Upper lobe of right lung (tissue), 1 donor: Measurements from ENCODE around the gene CMSS1. TPM values are rescaled to one million over a fixed set of nuclear protein-coding genes. Genes with fewer than 3 reads are reported as not detected.

Source experiments
- ATAC-seq: fragments of 200-7000 bp; cut with Tn5 transposase; one replicate; pipeline ENCODE4 v1.9.1; 2020; ENCODE audit warnings: mild to moderate bottlenecking, moderate library complexity
- DNase-seq: peaks from one replicate; pipeline ENCODE4 v3.0.0-alpha.2; 2020
- H3K27ac ChIP-seq: fragments of 200-600 bp; one replicate; pipeline ENCODE4 v1.8.0; 2022
- H3K27me3 ChIP-seq: fragments of 200-600 bp; one replicate; pipeline ENCODE4 v1.8.0; 2022; ENCODE audit warnings: mild to moderate bottlenecking
- H3K36me3 ChIP-seq: fragments of 200-600 bp; one replicate; pipeline ENCODE4 v1.8.0; 2022
- H3K4me1 ChIP-seq: fragments of 200-600 bp; one replicate; pipeline ENCODE4 v1.8.0; 2022
- H3K4me3 ChIP-seq: fragments of 200-600 bp; one replicate; pipeline ENCODE4 v1.8.0; 2022; ENCODE audit warnings: mild to moderate bottlenecking
- H3K9me3 ChIP-seq: fragments of 200-600 bp; one replicate; pipeline ENCODE4 v1.8.0; 2022
- intact Hi-C: fragments of 100-400 bp; cut with DNase I; formaldehyde crosslinking; loops from one replicate; pipeline ENCODE4 v1.11.0; 2022
- microRNA-seq: library from miRNA; unstranded; fragments of <30 nt; microRNA quantifications from one replicate; pipeline ENCODE4 v1.2.0, GENCODE V29; 2020; ENCODE audit warnings: borderline microRNAs expressed
- total RNA-seq: library from RNA; stranded (reverse); fragmentation: NEBNext Ultra II Directional; extraction: Animal tissue kit (Norgen Biotek cat#: 25700); gene quantifications from one replicate; pipeline ENCODE4 v1.2.1, GENCODE V29; 2021
- TF ChIP-seq, protein P1 (sequence below): fragments of 200-600 bp; IDR thresholded peaks from one replicate; pipeline ENCODE4 v1.8.0; 2022; ENCODE audit warnings: antibody characterized with exemption
- donor health status: DM: no; HTN: yes; CAD: no; lungs with severe emphysema.

CMSS1 gene
- total RNA-seq, 1 donor from 2014 or later: 20.6 TPM

DNA sequence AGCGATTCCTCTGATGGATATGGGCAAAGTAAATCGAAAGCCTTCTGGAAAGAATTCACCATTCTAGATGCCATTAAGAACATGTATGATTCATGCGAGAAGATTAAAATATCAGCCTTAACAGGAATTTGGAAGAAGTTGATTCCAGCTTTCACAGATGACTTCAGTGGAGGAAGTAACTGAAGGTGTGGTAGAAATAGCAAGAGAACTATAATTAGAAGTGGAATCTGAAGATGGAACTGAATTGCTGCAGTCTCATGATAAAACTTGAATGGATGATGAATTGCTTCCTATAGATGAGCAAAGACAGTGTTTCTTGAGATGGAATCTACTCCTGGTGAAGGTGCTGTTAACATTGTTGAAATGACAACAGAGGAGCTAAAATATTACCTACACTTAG, 413.0 kb downstream of the CMSS1 start:
- intact Hi-C loops: no loop called here

More for the DNA sequence above, 413.0 kb downstream of the CMSS1 start:
- H3K4me1 ChIP-seq: no peaks in the 10 kb centered on the region
- no peaks in the 10 kb centered on the region for H3K9me3 ChIP-seq
- no peaks in the 10 kb centered on the region for H3K27me3 ChIP-seq
- ATAC-seq (no peak), DNase-seq (no peak)
- H3K36me3 ChIP-seq: no peaks in the 10 kb centered on the region
- no peak overlapping the region for H3K4me3 ChIP-seq
- no peak overlapping the region for H3K27ac ChIP-seq
- TF ChIP-seq, protein P1, sequence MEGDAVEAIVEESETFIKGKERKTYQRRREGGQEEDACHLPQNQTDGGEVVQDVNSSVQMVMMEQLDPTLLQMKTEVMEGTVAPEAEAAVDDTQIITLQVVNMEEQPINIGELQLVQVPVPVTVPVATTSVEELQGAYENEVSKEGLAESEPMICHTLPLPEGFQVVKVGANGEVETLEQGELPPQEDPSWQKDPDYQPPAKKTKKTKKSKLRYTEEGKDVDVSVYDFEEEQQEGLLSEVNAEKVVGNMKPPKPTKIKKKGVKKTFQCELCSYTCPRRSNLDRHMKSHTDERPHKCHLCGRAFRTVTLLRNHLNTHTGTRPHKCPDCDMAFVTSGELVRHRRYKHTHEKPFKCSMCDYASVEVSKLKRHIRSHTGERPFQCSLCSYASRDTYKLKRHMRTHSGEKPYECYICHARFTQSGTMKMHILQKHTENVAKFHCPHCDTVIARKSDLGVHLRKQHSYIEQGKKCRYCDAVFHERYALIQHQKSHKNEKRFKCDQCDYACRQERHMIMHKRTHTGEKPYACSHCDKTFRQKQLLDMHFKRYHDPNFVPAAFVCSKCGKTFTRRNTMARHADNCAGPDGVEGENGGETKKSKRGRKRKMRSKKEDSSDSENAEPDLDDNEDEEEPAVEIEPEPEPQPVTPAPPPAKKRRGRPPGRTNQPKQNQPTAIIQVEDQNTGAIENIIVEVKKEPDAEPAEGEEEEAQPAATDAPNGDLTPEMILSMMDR: no peak

Small RNAs within 50 kb of the gene (microRNA-seq; reads per million reads assigned to microRNA genes)
- not detected for gene MIR3921

Other genes with a start within 250 kb of the CMSS1 start
- gene COL8A1, start 179.3 kb upstream of the CMSS1 start, total RNA-seq: 95.1 TPM